Rectal smooth muscle tissue (tissue), 1 donor: ENCODE results near the gene MRPL42.
"Not testable (repeated sequence)": the region's sequence is repeated elsewhere in the genome, so short reads cannot be mapped to it uniquely, and the experiment has no call there.

Source experiments
- H3K27ac ChIP-seq: one replicate; pipeline ENCODE4 v1.7.0; 2013; ENCODE audit warnings: low read depth, low read length, inconsistent platforms
- H3K27me3 ChIP-seq: one replicate; pipeline ENCODE4 v1.7.0; 2013; ENCODE audit warnings: low read length; ENCODE audit not compliant: control insufficient read depth, insufficient read depth
- H3K36me3 ChIP-seq: one replicate; pipeline ENCODE4 v1.7.0; 2013; ENCODE audit warnings: low read length; ENCODE audit not compliant: control insufficient read depth, insufficient read depth
- H3K4me1 ChIP-seq: one replicate; pipeline ENCODE4 v1.7.0; 2013; ENCODE audit warnings: low read length; ENCODE audit not compliant: control insufficient read depth, insufficient read depth
- H3K4me3 ChIP-seq: one replicate; pipeline ENCODE4 v1.7.0; 2013; ENCODE audit warnings: low read length
- H3K9ac ChIP-seq: one replicate; pipeline ENCODE4 v1.7.0; 2013; ENCODE audit warnings: low read length

MRPL42 gene

GRCh38 chr12:93541578-93542225 lies 74.4 kb downstream of the MRPL42 start:
- Histone ChIP-seq H3K36me3 (peaks cover 3% of the 10 kb centered on the region), H3K4me1 (no peaks in the 10 kb centered on the region), H3K27ac (no peak overlapping the region), H3K27me3 (no peaks in the 10 kb centered on the region), H3K9ac (no peak overlapping the region), H3K4me3 (no peak overlapping the region)

- H3K36me3 ChIP-seq = peaks cover 3% of the 10 kb centered on the region
- H3K27me3 ChIP-seq = no peaks in the 10 kb centered on the region
- H3K4me3 ChIP-seq = no peak overlapping the region
- H3K27ac ChIP-seq = no peak overlapping the region
- no peak overlapping the region for H3K9ac ChIP-seq
- no peaks in the 10 kb centered on the region for H3K4me1 ChIP-seq
Observed at GRCh38 chr12:93547778-93548177, 80.5 kb downstream of the MRPL42 start.

- Histone ChIP-seq H3K27me3 (no peaks in the 10 kb centered on the region), H3K4me1 (no peaks in the 10 kb centered on the region), H3K27ac (no peak overlapping the region), H3K9ac (no peak overlapping the region), H3K4me3 (no peak overlapping the region), H3K36me3 (peaks cover 3% of the 10 kb centered on the region)
Observed at GRCh38 chr12:93549174-93549573, 81.9 kb downstream of the MRPL42 start.

GRCh38 chr12:93550748-93551611 lies 83.7 kb downstream of the MRPL42 start:
- Histone ChIP-seq H3K27me3 (no peaks in the 10 kb centered on the region), H3K4me3 (no peak overlapping the region), H3K4me1 (no peaks in the 10 kb centered on the region), H3K36me3 (no peaks in the 10 kb centered on the region), H3K27ac (no peak overlapping the region), H3K9ac (no peak overlapping the region)

GRCh38 chr12:93552427-93552826 lies 85.1 kb downstream of the MRPL42 start:
- no peaks in the 10 kb centered on the region for H3K36me3 ChIP-seq
- H3K4me1 ChIP-seq = no peaks in the 10 kb centered on the region
- H3K9ac ChIP-seq = no peak overlapping the region
- no peak overlapping the region for H3K27ac ChIP-seq
- no peak overlapping the region for H3K4me3 ChIP-seq
- H3K27me3 ChIP-seq = no peaks in the 10 kb centered on the region

GRCh38 chr12:93557879-93558278 lies 90.6 kb downstream of the MRPL42 start:
- not testable (repeated sequence) for H3K27me3 ChIP-seq, H3K9ac ChIP-seq, H3K4me3 ChIP-seq, H3K36me3 ChIP-seq, H3K4me1 ChIP-seq, H3K27ac ChIP-seq

GRCh38 chr12:93558685-93559084 lies 91.4 kb downstream of the MRPL42 start:
- H3K27me3 ChIP-seq, H3K27ac ChIP-seq, H3K9ac ChIP-seq, H3K4me1 ChIP-seq, H3K4me3 ChIP-seq, H3K36me3 ChIP-seq: not testable (repeated sequence)

GRCh38 chr12:93563807-93564538 lies 96.7 kb downstream of the MRPL42 start:
- no peak overlapping the region for H3K27ac ChIP-seq
- no peaks in the 10 kb centered on the region for H3K36me3 ChIP-seq
- no peak overlapping the region for H3K9ac ChIP-seq
- no peak overlapping the region for H3K4me3 ChIP-seq
- no peaks in the 10 kb centered on the region for H3K27me3 ChIP-seq
- H3K4me1 ChIP-seq = no peaks in the 10 kb centered on the region

GRCh38 chr12:93565760-93566159 lies 98.4 kb downstream of the MRPL42 start:
- no peaks in the 10 kb centered on the region for H3K4me1 ChIP-seq
- no peak overlapping the region for H3K9ac ChIP-seq
- no peaks in the 10 kb centered on the region for H3K27me3 ChIP-seq
- no peak overlapping the region for H3K27ac ChIP-seq
- H3K36me3 ChIP-seq = no peaks in the 10 kb centered on the region
- no peak overlapping the region for H3K4me3 ChIP-seq
